H1 (cell line): Measurements from ENCODE around the gene OTUD5. TPM values are rescaled to one million over a fixed set of nuclear protein-coding genes. Genes with fewer than 3 reads are reported as not detected.

Experiments
- BACH1 ChIP-seq: IDR thresholded peaks from 2 replicates; pipeline ENCODE4 v1.6.1; 2012; ENCODE audit warnings: low read length, improper control_type of control experiment
- CBX8 ChIP-seq: fragments of 300-800, 300-1000 bp; sonication (generic); IDR thresholded peaks from 2 replicates; pipeline ENCODE4 v1.7.1; 2016; ENCODE audit warnings: low read depth, low read length, borderline replicate concordance
- JUN ChIP-seq: IDR thresholded peaks from 2 replicates; pipeline ENCODE4 v1.6.1; 2011; ENCODE audit warnings: low read depth, mild to moderate bottlenecking, improper control_type of control experiment, low read length
- KDM4A ChIP-seq: IDR thresholded peaks from one replicate; pipeline ENCODE4 v1.7.1; 2012; ENCODE audit warnings: low read depth, mild to moderate bottlenecking, moderate library complexity, low read length, inconsistent platforms; ENCODE audit not compliant: severe bottlenecking
- SP2 ChIP-seq: IDR thresholded peaks from 2 replicates; pipeline ENCODE4 v1.6.1; 2012; ENCODE audit warnings: mild to moderate bottlenecking, low read length, inconsistent platforms
- TEAD4 ChIP-seq: IDR thresholded peaks from 2 replicates; pipeline ENCODE4 v1.6.1; 2012; ENCODE audit warnings: low read depth, low read length, inconsistent platforms, mixed read lengths
- polyA plus RNA-seq, 7 experiments: library from polyadenylated mRNA; depleted of rRNA in 3 of 7; stranded (reverse) in 5 of 7; unstranded in 2 of 7; fragments of >200 nt in 5 of 7; fragments of 200-250 nt in 2 of 7; gene quantifications; 1 replicate in 5 of 7; 2 replicates in 1 of 7; 4 replicates in 1 of 7; pipeline versions ENCODE4 v1.2.1 to v1.2.3, GENCODE V29; 2011 to 2013; ENCODE audit warnings: missing spikeins in 2 of 7, mixed read lengths in 2 of 7
- total RNA-seq: library from RNA; stranded (reverse); fragmentation: NEBNext Ultra II Directional; extraction: Animal tissue kit (Norgen Biotek cat#: 25700); gene quantifications from 2 replicates; pipeline ENCODE4 v1.2.1, GENCODE V29; 2021

OTUD5 gene
- total and polyA plus RNA-seq, 2 of the 8 experiments (the other 6 are each of a cell fraction or from before 2014, with no cell fraction given) = 46.3 to 53.5 TPM

DNA sequence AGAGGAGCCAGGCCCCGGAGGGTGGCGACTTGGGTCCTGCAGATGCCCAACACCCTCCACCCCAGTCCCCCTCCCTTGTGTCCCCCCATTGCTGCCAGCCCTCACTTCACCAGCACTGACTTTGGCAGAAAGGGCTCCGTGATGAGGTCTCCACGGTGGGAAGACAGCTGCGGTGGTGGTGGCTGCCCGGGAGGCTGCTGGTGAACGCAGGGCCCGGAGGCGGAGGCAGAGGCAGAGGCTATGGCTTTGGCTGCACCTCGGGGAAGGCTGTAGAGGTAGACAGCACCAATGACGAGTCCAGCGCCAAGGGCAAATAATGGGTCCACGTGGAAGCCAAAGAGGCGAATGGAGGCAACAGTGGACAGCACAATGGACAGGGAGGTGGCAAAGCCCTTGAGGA is 52.8 kb downstream of the OTUD5 start (continued):
- TF ChIP-seq BACH1 = no peak
- TF ChIP-seq CBX8 = no peak
- TF ChIP-seq SP2 = no peak
- TF ChIP-seq JUN = no peak
- TF ChIP-seq KDM4A = no peak
- TF ChIP-seq TEAD4 = no peak
